Fibroblast of skin of scalp (primary cell): ENCODE results near the gene ZNF445. TPM values are rescaled to one million over a fixed set of nuclear protein-coding genes. Genes with fewer than 3 reads are reported as not detected.
"Not testable (repeated sequence)": the region's sequence is repeated elsewhere in the genome, so short reads cannot be mapped to it uniquely, and the experiment has no call there.

ENCODE experiments used
- DNase-seq: peaks from one replicate; pipeline ENCODE4 v3.0.0-alpha.2; 2013
- polyA plus RNA-seq, 2 experiments: library from polyadenylated mRNA; unstranded; fragments of 120-200 nt; gene quantifications; one replicate each; pipeline ENCODE4 v1.2.1, GENCODE V29; 2013; ENCODE audit not compliant: insufficient read length in 2 of 2

ZNF445 gene
- polyA plus RNA-seq (2013, experiment 1 of 2; ENCODE audit: insufficient read length), result 6.9 TPM
- 6.9 TPM for polyA plus RNA-seq (2013, experiment 2 of 2; ENCODE audit: insufficient read length)

DNA sequence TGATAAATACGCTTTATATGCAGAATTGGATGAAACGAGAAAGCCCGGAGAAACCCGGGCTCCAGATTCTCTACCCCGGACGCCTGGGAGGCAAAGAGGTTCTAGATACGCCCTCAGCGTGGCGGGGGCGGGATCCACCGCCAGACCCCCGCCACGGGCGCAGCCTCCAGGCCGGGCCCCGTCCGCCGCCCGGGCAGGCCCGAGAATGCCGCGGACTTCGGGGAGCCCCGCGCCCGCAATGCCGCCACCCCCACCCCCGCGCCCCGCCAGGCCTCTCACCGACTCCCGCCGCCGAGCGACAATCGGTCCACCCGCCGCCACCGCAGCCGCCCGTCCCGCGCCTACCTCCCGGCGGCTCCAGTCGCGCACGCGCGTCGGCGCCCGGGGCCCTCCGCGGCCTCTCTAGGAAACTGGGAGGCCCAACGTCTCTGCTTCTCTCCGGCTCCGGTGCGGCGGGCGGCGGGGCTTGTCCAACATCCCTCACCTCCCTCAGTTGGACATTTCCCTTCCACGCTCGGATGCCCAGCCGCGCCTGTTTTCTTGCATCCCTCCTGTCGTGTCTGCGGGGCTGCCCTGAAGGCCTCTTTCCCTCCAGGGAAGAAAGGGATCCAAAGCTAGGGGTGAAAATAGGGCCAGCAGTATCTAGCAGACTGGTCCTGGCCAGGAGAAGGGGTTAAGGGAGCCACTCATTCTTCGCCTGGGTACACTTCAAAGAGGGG, at the start of gene ZNF445:
TSS of gene ZNF445 (minus strand) at position 359 of the 719 bp plus-strand sequence. CDS start 22,121 bp downstream, outside the sequence.
- DNase-seq, result peak; percentile 84

DNA sequence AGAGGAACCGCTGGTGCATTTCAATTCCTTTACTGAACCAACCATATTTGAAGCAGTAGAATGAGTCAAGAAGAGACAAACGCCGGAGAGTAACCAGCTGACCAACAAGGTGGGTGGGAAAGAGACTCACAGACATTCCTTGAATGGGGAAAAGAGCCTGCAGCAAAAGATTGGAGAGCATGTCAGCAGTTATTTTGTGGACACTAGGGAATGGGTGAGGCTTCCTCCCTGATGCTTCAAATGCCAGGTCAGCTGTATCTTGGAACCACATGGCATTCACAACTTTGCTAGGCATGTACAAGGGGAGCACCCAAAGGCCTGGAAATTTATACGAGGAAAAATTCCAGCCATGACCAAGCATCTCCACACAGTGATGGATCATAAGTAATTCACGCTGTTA, 47.6 kb upstream of the ZNF445 start:
- DNase-seq, result no peak

DNA sequence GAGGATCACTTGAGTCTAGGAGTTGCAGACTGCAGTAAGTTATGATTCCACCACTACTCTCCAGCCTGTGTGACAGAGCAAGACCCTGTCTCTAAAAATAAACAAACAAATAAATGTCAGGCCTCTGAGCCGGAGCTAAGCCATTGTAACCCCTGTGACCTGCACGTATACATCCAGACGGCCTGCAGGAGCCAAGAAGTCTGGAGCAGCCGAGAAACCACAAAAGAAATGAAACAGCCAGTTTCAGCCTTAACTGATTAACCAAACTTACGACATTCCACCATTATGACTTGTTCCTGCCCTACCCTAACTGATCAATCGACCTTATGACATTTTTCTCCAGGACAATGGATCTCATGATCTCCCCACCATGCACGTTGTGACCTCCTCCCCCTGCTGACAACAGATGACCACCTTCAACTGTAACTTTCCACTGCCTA, 45.0 kb upstream of the ZNF445 start:
- DNase-seq, result no peak

DNA sequence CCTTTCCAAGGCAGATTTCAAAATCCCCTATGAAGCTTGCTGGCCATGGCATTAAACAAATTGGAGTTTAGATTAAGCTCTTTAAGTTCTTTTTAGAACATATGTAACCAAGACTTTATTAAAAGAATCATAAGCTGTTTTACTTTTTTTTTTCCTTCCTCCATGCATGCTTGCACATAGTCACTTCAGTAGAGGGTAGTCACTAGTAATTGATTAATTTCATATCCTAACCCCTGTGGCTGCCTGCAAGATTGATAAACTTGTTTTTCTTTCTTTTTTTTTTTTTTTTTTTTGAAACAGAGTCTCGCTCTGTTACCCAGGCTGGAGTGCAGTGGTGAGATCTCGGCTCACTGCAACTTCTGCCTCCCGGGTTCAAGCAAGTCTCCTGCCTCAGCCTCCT, 44.3 kb upstream of the ZNF445 start:
- no peak for DNase-seq

DNA sequence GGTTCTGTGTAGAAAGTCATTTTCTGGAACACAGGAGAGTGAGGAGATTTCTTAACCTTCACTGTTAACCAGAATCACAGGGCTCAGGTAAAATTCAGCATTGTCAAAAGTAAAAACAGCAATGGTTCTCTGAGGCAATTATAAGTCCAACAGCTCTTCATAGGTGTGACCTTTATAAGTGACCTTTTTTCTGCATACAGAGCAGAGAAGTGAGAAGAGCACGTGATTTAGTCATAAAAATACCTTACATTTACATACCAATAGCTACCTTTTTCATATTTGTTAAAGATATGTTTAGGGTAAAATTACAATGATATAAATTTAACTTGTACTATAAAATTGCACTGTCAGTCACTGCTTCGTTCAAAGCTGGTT, 41.3 kb upstream of the ZNF445 start:
- DNase-seq, result no peak

DNA sequence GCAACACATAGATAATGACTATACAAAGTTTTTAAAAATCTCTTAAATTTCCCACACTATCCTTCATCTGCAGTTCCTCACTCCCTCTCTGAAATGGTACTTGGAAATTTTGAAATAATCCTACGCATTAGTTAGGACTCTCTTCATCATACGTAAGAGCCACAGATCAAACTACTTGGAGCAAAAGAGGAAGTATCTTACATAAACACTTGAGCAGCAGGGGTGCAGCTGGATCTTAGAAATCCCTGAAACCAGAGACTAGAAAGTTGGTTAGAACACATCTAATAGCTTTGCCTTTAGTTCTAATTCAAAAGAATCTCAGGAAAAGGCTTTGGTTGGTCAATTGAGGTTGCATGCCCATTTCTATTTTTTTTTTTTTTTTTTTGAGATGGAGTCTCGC, 38.8 kb upstream of the ZNF445 start:
- DNase-seq, result no peak

DNA sequence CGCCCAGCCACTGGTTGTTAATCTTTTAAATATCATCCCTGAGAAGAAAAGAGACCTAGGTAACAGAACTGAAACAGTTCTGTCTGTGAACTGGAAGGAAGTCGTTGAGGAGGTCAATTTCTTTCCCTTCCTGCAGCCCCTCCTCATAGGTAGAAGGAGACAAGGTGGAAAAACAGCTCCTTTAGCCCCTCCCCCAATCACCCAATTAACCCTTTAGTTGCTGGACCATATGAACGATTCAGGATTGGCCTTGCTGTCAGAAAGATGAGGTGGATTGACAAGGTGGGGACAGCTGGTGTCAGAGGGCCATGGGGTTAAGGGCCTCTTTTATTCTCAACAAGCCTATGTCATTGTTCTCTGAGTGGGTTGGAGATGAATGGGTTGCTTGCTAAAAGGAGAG, 36.0 kb upstream of the ZNF445 start:
- DNase-seq, result no peak

DNA sequence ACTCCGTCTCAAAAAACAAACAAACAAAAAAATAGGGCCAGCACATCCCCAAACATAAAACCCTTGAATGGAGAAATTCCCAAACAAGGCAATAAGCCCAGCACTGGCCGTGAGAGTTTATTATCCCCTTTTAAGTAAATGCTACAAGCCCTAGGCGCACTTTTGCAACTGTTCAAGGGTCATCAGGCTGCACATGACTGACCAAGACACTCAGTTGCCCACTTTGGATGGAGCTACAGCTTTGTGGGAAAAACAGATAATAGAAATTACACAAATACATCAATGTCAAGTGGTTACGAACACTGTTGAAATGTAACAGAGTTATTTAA, 33.7 kb upstream of the ZNF445 start:
- DNase-seq, result no peak

DNA sequence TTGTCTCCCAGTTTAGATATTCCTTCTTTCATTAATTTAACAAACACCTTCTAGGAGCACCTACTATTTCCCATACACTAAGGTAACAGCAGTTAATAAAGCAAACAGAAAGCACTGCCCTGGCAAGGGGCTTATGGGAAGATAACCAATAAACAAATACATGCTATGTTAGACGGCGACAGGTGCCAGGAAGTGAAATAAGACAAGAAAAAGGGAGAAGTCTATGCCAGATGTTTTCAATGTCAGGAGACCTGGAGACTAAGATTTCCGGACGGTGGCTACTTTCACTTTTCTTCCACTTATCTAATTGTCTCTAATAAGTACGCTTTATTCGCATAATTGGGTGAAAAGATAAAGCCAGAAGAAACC, 32.5 kb upstream of the ZNF445 start:
- no peak for DNase-seq

DNA sequence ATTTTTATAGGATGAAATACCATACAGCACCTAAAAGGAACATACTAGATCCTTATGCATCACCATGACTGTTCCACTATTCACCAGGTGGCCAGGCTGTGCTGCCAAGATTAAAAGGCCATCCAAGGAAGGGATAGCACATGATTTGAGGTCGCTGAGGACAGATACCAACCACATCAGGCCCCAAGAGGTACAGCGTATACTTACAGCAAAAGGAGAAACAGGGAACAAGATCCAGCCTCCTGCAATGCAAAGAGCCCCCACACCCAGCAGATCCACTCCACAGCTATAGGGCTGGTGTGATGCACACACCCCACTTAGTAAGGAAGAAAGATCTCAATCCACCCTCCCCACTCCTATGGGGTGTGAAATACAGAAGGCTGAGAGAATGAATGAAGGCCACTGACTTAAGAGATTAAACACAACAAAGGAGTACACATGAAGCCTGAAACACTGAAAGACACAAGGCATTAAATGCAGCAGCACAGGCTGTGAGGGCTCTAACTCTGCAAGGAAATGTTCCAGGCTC, 32.0 kb upstream of the ZNF445 start:
- DNase-seq, result no peak

DNA sequence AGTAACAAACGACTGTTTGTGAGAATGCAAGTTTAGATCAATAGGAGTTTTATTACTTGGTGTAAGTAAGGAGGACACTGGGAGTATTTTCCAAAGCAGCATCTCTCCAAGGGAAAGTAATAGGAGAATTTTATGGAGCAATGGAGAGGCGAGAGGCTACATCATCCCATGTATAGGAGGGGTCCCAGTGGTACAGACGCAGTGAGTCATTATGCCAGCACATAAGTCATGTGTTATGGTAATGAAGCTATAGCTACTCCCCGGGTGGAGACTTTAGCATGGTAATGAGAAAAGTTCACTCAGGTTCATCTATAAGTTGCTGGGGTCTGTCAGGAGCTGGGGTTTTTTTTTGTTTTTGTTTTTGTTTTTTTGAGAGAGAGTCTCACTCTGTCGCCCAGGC, 29.5 kb upstream of the ZNF445 start:
- no peak for DNase-seq

DNA sequence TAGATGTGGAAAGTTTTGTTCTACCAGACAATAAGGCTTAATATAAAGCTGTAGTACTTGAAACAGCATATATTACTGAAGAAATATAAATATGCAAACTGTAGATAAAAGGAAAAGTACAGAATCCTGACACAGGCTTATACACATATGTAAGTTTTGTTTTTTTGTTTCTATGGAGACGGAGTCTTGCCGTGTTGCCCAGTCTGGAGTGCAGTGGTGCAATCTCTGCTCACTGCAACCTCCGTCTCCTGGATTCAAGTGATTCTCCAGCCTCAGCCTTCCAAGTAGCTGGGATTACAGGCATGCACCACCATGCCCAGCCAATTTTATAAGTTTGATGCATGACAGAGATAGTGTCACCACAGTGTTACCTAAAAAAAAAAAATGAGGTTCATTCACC, 29.1 kb upstream of the ZNF445 start:
- no peak for DNase-seq

DNA sequence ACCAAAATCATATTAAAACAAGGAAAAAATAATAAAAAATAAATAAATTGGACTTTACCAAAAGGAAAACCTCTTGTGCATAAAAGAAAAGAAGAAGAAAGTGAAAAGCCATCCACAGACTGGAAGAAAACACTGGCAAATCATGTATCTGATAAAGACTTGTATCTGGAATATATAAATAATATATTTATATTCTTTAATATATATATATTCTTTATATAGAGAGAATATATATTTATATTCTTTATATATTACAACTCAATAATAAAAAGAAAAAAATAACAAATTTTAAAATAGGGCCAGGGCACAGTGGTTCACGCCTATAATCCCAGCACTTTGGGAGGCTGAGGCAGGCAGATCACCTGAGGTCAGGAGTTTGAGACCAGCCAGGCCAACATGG, 27.1 kb upstream of the ZNF445 start:
- DNase-seq, result no peak

DNA sequence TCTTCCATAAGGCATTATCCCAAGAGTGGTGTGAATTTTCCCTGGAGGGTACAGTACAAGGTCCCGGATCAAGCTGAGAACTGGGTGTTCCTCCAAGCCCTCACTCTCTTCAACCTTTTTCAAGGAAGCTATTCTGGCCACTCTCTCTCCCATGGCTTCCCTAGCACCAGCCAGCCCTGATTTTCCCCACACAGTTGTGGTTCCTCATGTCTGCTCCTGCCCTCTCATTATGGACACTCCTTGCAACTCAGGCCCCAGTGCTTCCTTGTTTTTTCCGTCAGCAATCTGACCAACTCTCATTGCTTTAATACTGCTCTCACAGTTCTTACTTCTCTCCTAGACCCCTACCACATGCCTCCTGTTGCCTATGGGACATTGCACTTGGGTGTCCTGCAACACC, 25.7 kb upstream of the ZNF445 start:
- DNase-seq, result not testable (repeated sequence)

DNA sequence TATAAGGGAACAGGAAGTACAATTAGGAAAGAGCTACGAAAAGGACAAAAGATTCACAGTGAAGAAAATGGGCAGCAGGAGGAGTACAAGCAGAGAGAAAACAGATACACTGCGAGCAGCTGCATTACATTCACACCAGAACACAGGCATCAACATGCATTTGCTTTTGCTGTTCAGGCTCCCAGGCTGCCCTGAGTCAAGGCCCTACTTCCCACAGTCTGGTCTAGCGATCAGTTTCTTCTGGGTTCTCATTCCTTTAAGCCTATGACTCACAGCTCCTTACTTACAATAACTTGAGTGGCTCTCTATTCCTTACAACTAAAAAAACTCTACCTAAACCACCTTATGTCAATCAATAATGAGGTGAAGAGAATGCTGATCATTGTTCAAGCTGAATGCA, 24.5 kb upstream of the ZNF445 start:
- no peak for DNase-seq

DNA sequence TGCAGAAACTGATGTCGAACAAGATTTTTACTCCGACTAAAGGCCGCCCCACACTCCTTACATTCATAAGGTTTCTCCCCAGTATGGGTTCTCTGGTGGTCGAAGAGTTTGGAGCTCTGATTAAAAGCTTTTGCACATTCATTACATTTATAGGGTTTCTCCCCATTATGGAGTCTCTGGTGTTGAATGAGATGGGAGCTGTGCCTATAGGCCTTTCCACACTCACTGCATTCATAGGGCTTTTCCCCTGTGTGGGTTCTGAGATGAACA, 22.4 kb upstream of the ZNF445 start:
- DNase-seq, result not testable (repeated sequence)

DNA sequence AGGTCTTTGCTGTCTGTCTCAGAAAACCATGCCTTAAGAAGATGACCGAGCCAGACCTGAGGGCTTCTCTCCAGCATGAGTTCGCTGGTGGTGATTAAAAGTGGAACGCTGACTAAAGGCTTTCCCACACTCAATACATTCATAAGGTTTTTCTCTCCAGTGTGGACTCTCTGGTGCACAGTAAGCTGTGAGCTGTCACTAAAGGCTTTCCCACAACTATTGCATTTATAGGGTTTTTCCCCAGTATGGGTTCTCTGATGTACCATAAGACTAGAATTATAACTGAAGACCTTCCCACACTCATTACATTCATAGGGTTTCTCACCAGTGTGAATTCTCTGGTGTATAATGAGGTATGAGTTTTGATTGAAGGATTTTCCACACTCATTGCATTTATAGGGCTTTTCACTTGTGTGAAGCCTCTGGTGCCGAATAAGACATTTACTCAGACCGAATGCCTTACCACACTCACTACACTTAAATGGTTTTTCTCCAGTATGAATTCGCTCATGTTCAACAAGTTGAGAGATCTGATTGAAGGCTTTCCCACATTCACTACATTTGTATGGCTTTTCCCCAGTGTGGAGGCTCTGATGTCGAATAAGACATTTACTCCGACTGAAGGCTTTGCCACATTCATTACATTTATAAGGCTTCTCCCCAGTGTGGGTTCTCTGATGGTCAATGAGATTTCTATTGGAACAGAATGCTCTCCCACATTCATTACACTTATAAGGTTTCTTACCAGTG, 21.9 kb upstream of the ZNF445 start:
- DNase-seq, result no peak

DNA sequence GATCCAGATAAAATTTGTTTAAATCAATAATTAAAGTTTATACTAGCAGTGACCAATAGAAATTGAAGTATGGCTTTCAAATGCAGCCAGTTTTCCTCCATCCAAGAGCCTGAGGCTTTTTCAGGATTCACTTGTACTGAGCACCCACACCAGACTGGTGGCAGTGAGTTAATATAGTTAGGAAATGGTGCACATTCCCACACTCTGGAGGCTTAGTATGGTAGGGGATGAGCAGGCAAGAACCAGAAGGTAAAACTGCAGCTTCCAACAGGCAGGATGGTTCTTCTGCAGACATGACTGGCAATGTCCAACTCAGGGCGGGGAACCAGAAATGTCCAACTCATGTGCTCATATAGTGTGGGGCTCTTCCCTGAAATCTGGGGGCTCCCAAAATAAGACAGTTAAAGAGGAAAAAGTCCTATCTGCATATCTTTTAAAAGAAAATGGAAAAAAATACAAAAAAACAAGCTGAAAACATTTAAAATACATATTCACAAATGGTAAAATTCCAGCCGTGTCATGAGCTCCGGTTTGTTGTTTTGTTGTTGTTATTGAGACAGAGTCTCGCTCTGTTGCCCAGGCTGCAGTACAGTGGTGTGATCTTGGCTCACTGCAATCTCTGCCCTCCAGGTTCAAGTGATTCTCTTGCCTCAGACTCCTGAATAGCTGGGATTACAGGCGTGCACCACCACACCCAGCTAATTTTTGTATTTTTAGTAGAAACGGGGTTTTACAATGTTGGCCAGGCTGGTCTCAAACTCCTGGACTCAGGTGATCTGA, 18.4 kb upstream of the ZNF445 start:
- DNase-seq, result no peak

DNA sequence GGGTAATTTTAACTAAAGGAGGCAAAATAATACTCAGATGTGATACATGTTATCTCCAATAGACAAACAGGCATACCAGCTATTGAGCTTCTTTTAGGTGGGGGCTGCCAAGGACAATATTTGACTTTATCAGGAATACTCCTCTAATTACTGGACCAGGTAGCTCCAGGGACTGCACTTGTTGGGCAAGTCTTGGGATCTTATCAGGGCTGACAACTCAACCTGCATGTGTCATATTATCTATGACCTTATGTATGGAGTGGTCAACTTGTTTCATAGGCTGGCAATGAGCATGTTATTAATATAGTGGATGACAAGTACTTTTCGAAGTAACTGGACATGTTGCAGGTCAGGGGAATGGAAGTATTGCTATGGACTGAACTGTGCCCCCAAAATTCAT, 15.0 kb upstream of the ZNF445 start:
- DNase-seq, result no peak

DNA sequence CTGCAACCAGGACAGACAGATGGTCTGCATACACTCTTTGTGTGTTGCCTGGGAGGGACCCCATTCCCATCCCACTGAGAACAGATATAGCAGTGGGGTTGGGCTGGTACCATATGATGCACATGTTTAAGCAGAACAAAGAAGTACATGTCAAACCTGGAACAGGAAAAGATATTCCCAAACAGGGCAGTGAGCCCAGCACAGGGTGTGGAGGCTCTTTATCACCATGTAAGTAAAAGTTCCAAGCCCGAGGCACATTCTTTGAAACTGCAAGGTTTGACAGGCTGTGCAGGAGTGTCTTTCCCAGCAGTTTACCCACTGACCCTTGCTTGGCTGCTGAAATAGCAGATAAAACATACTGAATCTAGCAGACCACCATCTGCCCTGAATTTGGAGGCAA, 5.3 kb upstream of the ZNF445 start:
- no peak for DNase-seq

DNA sequence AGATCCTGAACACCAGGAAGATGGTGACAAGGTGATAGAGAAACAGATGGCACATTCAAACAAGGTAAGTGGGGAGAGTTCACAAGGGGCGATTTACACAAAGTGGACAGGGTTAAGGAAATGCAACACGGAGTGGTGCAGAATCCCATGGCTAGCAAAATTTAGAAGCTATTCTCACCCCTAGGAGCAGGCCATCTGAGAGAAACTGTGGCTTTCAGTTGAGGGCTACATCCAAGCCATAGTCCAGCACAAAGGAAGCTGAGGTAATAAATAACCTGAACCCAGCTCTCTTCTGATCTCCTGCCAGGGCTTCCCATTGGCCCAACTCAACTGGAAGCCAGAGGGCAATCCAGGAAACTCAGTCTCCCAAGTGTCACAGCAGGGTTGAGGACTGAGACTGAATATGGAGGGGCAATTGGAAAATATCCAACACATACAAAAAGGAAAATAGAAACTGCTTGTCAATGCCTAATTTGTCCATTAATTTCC, 1.2 kb upstream of the ZNF445 start:
- DNase-seq, result no peak

DNA sequence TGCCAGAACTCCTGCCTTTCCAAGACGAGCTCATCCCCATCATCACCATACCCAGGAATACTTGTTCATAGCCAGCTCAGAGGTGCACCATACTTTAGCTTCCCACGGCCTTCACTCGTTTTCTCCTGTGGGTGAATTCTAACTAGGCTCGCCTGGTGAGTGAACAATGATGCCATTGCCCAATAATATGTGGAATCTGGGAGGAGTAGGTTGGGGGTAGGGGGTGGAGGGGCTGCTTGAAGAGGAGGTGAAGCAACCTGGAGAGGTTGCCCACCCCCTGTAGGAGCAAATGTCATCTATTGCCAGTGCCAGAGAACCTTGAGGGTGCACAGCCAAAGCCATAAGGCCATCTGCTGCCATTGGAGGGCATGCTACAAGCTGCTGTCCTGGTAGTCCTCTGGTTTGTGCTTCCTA, 592 bp upstream of the ZNF445 start:
- DNase-seq, result no peak

DNA sequence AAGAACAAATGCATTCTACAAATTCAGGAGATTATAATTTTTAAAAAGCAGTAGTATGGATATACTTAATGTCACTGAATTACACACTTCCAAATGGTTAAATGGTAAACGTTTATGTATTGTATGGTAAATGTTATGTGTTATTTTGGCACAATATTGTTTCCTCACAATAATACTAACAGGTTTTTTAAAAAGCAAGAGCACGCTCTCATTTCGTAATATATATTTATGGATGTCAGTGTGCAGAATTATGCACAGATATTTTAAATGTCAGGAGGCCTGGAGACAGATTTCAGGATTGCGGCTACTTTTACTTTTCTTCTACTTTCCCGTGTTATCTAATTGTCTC, 533 bp downstream of the ZNF445 start:
- no peak for DNase-seq
